Measurements from ENCODE around the gene SHCBP1. TPM values are rescaled to one million over a fixed set of nuclear protein-coding genes. Genes with fewer than 3 reads are reported as not detected.
A peak's percentile ranks its signal among the peaks of the same experiment; 100 is the strongest.

Gene SHCBP1
- total RNA-seq, 4 donors from 2014 or later, result 0.13 to 1.3 TPM; not detected in 2

DNA sequence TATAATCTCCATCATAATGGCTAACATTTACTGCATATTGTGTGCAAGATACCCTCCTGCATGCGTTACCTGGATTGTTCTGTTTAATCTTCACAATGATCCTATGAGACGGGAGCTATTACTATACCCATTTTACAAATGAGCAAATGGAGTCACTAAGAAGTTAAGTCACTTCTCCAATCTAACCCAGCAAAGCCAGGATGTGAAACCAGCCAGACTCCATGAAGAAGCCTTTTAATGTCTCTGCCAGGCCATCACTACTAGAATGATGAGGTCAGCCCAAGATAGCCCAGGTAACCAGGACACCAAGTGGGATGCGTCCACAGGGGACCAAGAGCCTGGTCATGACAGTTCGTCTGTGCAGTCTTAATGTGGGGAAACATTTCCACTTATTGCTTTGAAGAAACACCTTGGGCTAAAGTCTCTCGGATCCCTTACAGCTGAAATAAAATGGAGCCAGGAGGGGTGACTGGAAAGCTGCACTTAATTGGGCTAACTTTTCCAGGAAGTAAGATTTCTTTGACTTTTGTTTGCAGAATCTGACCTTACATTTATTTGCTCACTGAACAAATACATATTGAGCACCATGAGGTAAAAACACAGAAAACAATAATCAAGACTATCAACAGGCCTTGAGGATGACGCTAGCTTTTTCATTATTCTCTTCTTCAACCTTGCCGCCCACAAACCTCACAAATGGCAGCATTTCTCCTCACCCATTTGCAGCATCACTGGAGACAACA, 926 bp upstream of the SHCBP1 start:
- Histone ChIP-seq H3K4me1 (peaks cover 0 to 12% of the 10 kb centered on the region in 2 donors), H3K27ac (no peak overlapping the region), H3K36me3 (no peaks in the 10 kb centered on the region), H3K27me3 (no peaks in the 10 kb centered on the region), H3K4me3 (peak overlapping the region in 1 of 4 donors; percentile 58), H3K9me3 (no peaks in the 10 kb centered on the region)
- in situ Hi-C loops (cut with MboI; ENCODE audit: low sequenced_read_pairs in 4 of 4) (no loop called here), intact Hi-C loops (cut with DNase I; ENCODE audit: low total_unique reads) (loop anchor here (2.0 kb wide), 1 partner anchor 69 kb away; no protein-coding TSS in a partner anchor)
- ATAC-seq (no peak), DNase-seq (no peak)
- TF ChIP-seq CTCF (IDR thresholded peaks at IDR 0.05 in 4 of 5, conservative IDR thresholded peaks at IDR 0.05 in 1 of 5), result no peak
- no peak for TF ChIP-seq POLR2A (IDR thresholded peaks at IDR 0.05)

GRCh38 chr16:46620266-46621005, 743 bp downstream of the SHCBP1 start:
- H3K9me3 ChIP-seq, result no peaks in the 10 kb centered on the region
- peak overlapping the region; percentile 58 to 73 (median 60) for H3K4me3 ChIP-seq
- H3K27me3 ChIP-seq, result no peaks in the 10 kb centered on the region
- TF ChIP-seq CTCF (IDR thresholded peaks at IDR 0.05 in 4 of 5, conservative IDR thresholded peaks at IDR 0.05 in 1 of 5) (no peak), POLR2A (IDR thresholded peaks at IDR 0.05) (no peak)
- peaks cover 0 to 12% of the 10 kb centered on the region in 2 donors for H3K4me1 ChIP-seq
- DNase-seq (no peak), ATAC-seq (no peak)
- no peak overlapping the region for H3K27ac ChIP-seq
- no peaks in the 10 kb centered on the region for H3K36me3 ChIP-seq
- in situ Hi-C loops (cut with MboI; ENCODE audit: low sequenced_read_pairs in 4 of 4) (no loop called here), intact Hi-C loops (cut with DNase I; ENCODE audit: low total_unique reads) (loop anchor here (2.0 kb wide), 1 partner anchor 70 kb away; no protein-coding TSS in a partner anchor)

DNA sequence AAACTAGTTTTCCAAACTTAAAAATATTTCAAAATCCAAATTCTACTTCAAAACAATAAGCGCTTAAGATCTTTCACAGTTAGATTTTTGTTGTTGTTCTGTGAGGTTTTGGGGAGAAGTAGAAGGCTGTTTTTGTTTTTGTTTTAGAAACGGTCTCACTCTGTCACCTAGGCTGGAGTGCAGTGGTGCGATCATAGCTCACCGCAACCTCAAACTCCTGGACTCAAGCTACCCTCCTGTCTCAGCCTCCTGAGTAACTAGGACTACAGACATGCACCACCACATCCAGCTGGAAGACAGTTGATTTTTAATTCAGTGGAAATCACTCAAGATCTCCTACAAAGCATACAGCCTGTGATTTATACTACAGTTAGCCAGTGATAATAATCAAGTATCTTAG, 2.7 kb downstream of the SHCBP1 start:
- Histone ChIP-seq H3K4me1 (peaks cover 0 to 12% of the 10 kb centered on the region in 2 donors), H3K27me3 (no peaks in the 10 kb centered on the region), H3K4me3 (no peak overlapping the region), H3K27ac (no peak overlapping the region), H3K9me3 (no peaks in the 10 kb centered on the region), H3K36me3 (no peaks in the 10 kb centered on the region)
- TF ChIP-seq CTCF (IDR thresholded peaks at IDR 0.05 in 4 of 5, conservative IDR thresholded peaks at IDR 0.05 in 1 of 5) (no peak), POLR2A (IDR thresholded peaks at IDR 0.05) (no peak)
- intact Hi-C loops (cut with DNase I; ENCODE audit: low total_unique reads) (no loop called here), in situ Hi-C loops (cut with MboI; ENCODE audit: low sequenced_read_pairs in 4 of 4) (no loop called here)
- DNase-seq, result no peak
- no peak for ATAC-seq

DNA sequence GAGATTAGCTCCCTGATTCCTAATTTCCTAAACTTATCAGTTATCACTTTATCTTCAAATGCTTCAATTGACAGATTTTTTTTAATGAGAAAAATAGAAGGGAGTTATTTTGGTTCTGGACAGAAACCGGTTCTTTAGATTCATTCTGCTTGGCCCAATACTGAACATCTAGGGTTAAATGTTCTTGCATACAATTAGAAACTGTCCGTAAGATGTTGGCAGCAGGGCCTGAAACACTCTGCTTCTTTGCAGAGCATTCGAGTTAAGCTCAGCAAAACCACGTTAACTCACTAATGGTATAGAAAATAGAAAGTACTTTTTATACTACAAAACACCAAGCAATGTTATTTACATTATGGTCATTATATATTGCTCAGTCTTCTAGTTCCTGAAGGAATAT, 7.2 kb downstream of the SHCBP1 start:
- in situ Hi-C loops (cut with MboI; ENCODE audit: low sequenced_read_pairs in 4 of 4), result no loop called here
- intact Hi-C loops (cut with DNase I; ENCODE audit: low total_unique reads), result no loop called here
- TF ChIP-seq CTCF (IDR thresholded peaks at IDR 0.05 in 4 of 5, conservative IDR thresholded peaks at IDR 0.05 in 1 of 5) (no peak), POLR2A (IDR thresholded peaks at IDR 0.05) (no peak)

More for the DNA sequence above, 7.2 kb downstream of the SHCBP1 start:
- no peaks in the 10 kb centered on the region for H3K36me3 ChIP-seq
- no peaks in the 10 kb centered on the region for H3K4me1 ChIP-seq
- ATAC-seq (no peak), DNase-seq (no peak)
- no peak overlapping the region for H3K27ac ChIP-seq
- H3K27me3 ChIP-seq, result no peaks in the 10 kb centered on the region
- H3K4me3 ChIP-seq, result no peak overlapping the region
- H3K9me3 ChIP-seq, result no peaks in the 10 kb centered on the region
